HPDE6-E6E7 (cell line): ENCODE data around the gene FHL2.

ENCODE experiments used
- DNase-seq: peaks from one replicate; pipeline ENCODE4 v3.0.0; 2011; ENCODE audit warnings: missing footprints; ENCODE audit errors: extremely low spot score

Gene FHL2

GRCh38 chr2:105397025-105397722, 1.7 kb downstream of the FHL2 start:
- DNase-seq, result no peak

GRCh38 chr2:105396254-105397024, 2.4 kb downstream of the FHL2 start:
- DNase-seq, result peak; percentile 91

- no peak for DNase-seq
These were observed 3.2 kb downstream of the FHL2 start for GRCh38 chr2:105395691-105396090.

GRCh38 chr2:105394951-105395611, 3.8 kb downstream of the FHL2 start:
- DNase-seq, result no peak

GRCh38 chr2:105393373-105394055, 5.3 kb downstream of the FHL2 start:
- DNase-seq, result no peak

- DNase-seq, result no peak
These were observed 6.8 kb downstream of the FHL2 start for GRCh38 chr2:105391763-105392662.

GRCh38 chr2:105391058-105391627, 7.7 kb downstream of the FHL2 start:
- DNase-seq, result no peak

- DNase-seq, result no peak
These were observed 8.4 kb downstream of the FHL2 start for GRCh38 chr2:105390454-105390853.

GRCh38 chr2:105388971-105389381, 9.9 kb downstream of the FHL2 start:
- DNase-seq, result no peak

GRCh38 chr2:105387225-105387624, 11.6 kb downstream of the FHL2 start:
- DNase-seq, result no peak

- DNase-seq, result no peak
These were observed 12.9 kb downstream of the FHL2 start for GRCh38 chr2:105385731-105386540.

GRCh38 chr2:105384861-105385260, 14.0 kb downstream of the FHL2 start:
- no peak for DNase-seq

- no peak for DNase-seq
These were observed 14.6 kb downstream of the FHL2 start for GRCh38 chr2:105384216-105384615.

- DNase-seq, result no peak
These were observed 15.3 kb downstream of the FHL2 start for GRCh38 chr2:105383432-105384166.

- DNase-seq, result no peak
These were observed 16.7 kb downstream of the FHL2 start for GRCh38 chr2:105382177-105382576.

- no peak for DNase-seq
These were observed 17.7 kb downstream of the FHL2 start for GRCh38 chr2:105381101-105381668.

- DNase-seq, result no peak
These were observed 18.3 kb downstream of the FHL2 start for GRCh38 chr2:105380432-105381100.

- DNase-seq, result no peak
These were observed 19.1 kb downstream of the FHL2 start for GRCh38 chr2:105379741-105380186.
